H1 (cell line): Measurements from ENCODE around the gene CD28. TPM values are rescaled to one million over a fixed set of nuclear protein-coding genes. Genes with fewer than 3 reads are reported as not detected.

Experiments used
- CTCF ChIA-PET: fragments of 300-600 bp; sonication (Branson Sonifier 250); formaldehyde crosslinking; loops from one replicate; lab custom pipeline; 2021; ENCODE audit not compliant: partially characterized antibody; lab: Charles Lee
- POLR2A ChIA-PET: fragments of 300-600 bp; sonication (Branson Sonifier 250); formaldehyde crosslinking; loops from one replicate; lab custom pipeline; 2021; ENCODE audit warnings: inconsistent platforms; ENCODE audit not compliant: partially characterized antibody; lab: Charles Lee
- DNase-seq, 2 experiments: peaks; one replicate each; pipeline versions ENCODE4 v3.0.0 to v3.0.0-alpha.2; 2010 to 2022; ENCODE audit warnings: low spot score in 2 of 2, low read depth in 1 of 2, mixed read lengths in 1 of 2
- FAIRE-seq: peaks from 2 replicates; lab custom pipeline; 2011; peaks lifted over from hg19 to GRCh38; lab: Jason Lieb, UNC
- H2AFZ ChIP-seq: 2 replicates; pipeline ENCODE4 v1.8.1; 2012; ENCODE audit warnings: low read length, inconsistent platforms
- H2AK5ac ChIP-seq: 2 replicates; pipeline ENCODE4 v1.6.1; 2013; ENCODE audit warnings: low read depth, low read length
- H2BK120ac ChIP-seq: replicated peaks from 2 replicates; pipeline ENCODE3; 2013; ENCODE audit warnings: low read depth, low read length, inconsistent platforms
- H2BK12ac ChIP-seq: 2 replicates; pipeline ENCODE4 v1.6.1; 2013; ENCODE audit warnings: low read depth, low read length
- H2BK15ac ChIP-seq: 2 replicates; pipeline ENCODE4 v1.6.1; 2013; ENCODE audit warnings: low read length
- H2BK20ac ChIP-seq: 2 replicates; pipeline ENCODE4 v1.6.1; 2013; ENCODE audit warnings: low read length
- H2BK5ac ChIP-seq: 2 replicates; pipeline ENCODE4 v1.6.1; 2013; ENCODE audit warnings: low read depth, low read length
- H3K14ac ChIP-seq: 2 replicates; pipeline ENCODE4 v1.6.1; 2013; ENCODE audit warnings: inconsistent platforms; ENCODE audit not compliant: insufficient read length
- H3K18ac ChIP-seq: 2 replicates; pipeline ENCODE4 v1.6.1; 2013; ENCODE audit warnings: low read length; ENCODE audit errors: extremely low read depth
- H3K23ac ChIP-seq: 2 replicates; pipeline ENCODE4 v1.6.1; 2013; ENCODE audit warnings: inconsistent platforms; ENCODE audit not compliant: insufficient read length
- H3K23me2 ChIP-seq: 2 replicates; pipeline ENCODE4 v1.6.1; 2013; ENCODE audit warnings: low read depth, low read length
- H3K27ac ChIP-seq: 2 replicates; pipeline ENCODE4 v1.6.1; 2011; ENCODE audit warnings: low read depth, low read length, inconsistent platforms
- H3K27me3 ChIP-seq, 4 experiments: replicated peaks in 1 of 4; 1 replicate in 1 of 4; 2 replicates in 3 of 4; pipeline versions ENCODE4 v1.6.1 to v1.8.1; 2011 to 2013; ENCODE audit warnings: low read length in 3 of 4, mild to moderate bottlenecking in 3 of 4, inconsistent platforms in 2 of 4, mixed read lengths in 2 of 4, moderate library complexity in 1 of 4; ENCODE audit not compliant: control insufficient read depth in 3 of 4, insufficient read depth in 3 of 4; ENCODE audit errors: extremely low read depth in 1 of 4
- H3K36me3 ChIP-seq, 4 experiments: 2 replicates each; pipeline versions ENCODE4 v1.6.1 to v1.8.1; 2011 to 2013; ENCODE audit warnings: mild to moderate bottlenecking in 4 of 4, low read length in 3 of 4, moderate library complexity in 2 of 4, control low read depth in 1 of 4, inconsistent platforms in 1 of 4; ENCODE audit not compliant: insufficient read depth in 4 of 4, control insufficient read depth in 2 of 4
- H3K4ac ChIP-seq: replicated peaks from 2 replicates; pipeline ENCODE3; 2013; ENCODE audit warnings: low read length, low read depth, mixed read lengths, inconsistent platforms; ENCODE audit not compliant: insufficient read length
- H3K4me1 ChIP-seq, 4 experiments: replicated peaks in 1 of 4; 1 replicate in 1 of 4; 2 replicates in 3 of 4; pipeline versions ENCODE4 v1.6.1 to v1.8.1; 2011 to 2013; ENCODE audit warnings: low read length in 3 of 4, inconsistent platforms in 2 of 4, mixed read lengths in 1 of 4; ENCODE audit not compliant: insufficient read depth in 4 of 4, control insufficient read depth in 3 of 4
- H3K4me2 ChIP-seq, 2 experiments: 2 replicates each; pipeline versions ENCODE4 v1.6.1 to v1.8.1; 2011 to 2013; ENCODE audit warnings: low read depth in 2 of 2, low read length in 2 of 2, control low read depth in 1 of 2, inconsistent platforms in 1 of 2, mild to moderate bottlenecking in 1 of 2; ENCODE audit not compliant: insufficient read depth in 1 of 2
- H3K4me3 ChIP-seq, 4 experiments: fragments of 200-600, 300-600 bp in 1 of 4; sonication (generic), shearing (Covaris generic), sonication (Bioruptor Twin) in 1 of 4; 2 replicates each; pipeline versions ENCODE4 v1.5.1 to v1.8.1; 2011 to 2016; ENCODE audit warnings: low read length in 4 of 4, low read depth in 3 of 4, control low read depth in 2 of 4, inconsistent platforms in 2 of 4, mild to moderate bottlenecking in 2 of 4, mixed read lengths in 1 of 4, moderate library complexity in 1 of 4; ENCODE audit not compliant: insufficient read depth in 2 of 4; ENCODE audit errors: extremely low read depth in 1 of 4
- H3K56ac ChIP-seq: replicated peaks from 2 replicates; pipeline ENCODE3; 2013; ENCODE audit warnings: low read depth, mild to moderate bottlenecking, mixed read lengths, low read length, inconsistent platforms; ENCODE audit not compliant: insufficient read length
- H3K79me1 ChIP-seq: 2 replicates; pipeline ENCODE4 v1.6.1; 2013; ENCODE audit warnings: low read depth, low read length, control low read depth
- H3K79me2 ChIP-seq, 2 experiments: 2 replicates each; pipeline versions ENCODE4 v1.6.1 to v1.8.1; 2012 to 2013; ENCODE audit warnings: low read length in 2 of 2, mild to moderate bottlenecking in 2 of 2, inconsistent platforms in 1 of 2; ENCODE audit not compliant: insufficient read depth in 2 of 2, control insufficient read depth in 1 of 2
- H3K9ac ChIP-seq, 4 experiments: replicated peaks in 1 of 4; 1 replicate in 1 of 4; 2 replicates in 3 of 4; pipeline versions ENCODE4 v1.6.1 to v1.8.1; 2011 to 2013; ENCODE audit warnings: low read depth in 3 of 4, low read length in 3 of 4, control low read depth in 2 of 4, mild to moderate bottlenecking in 2 of 4, moderate library complexity in 2 of 4, inconsistent platforms in 1 of 4; ENCODE audit errors: extremely low read depth in 1 of 4
- H3K9me3 ChIP-seq, 2 experiments: 2 replicates each; pipeline versions ENCODE4 v1.6.1 to v1.8.1; 2012 to 2013; ENCODE audit warnings: mild to moderate bottlenecking in 2 of 2, moderate library complexity in 2 of 2, control low read depth in 1 of 2, inconsistent platforms in 1 of 2, low read depth in 1 of 2, low read length in 1 of 2, mixed read lengths in 1 of 2; ENCODE audit not compliant: insufficient read depth in 2 of 2
- H4K20me1 ChIP-seq, 2 experiments: replicated peaks in 1 of 2; 2 replicates each; pipeline versions ENCODE3 to v1.8.1; 2011 to 2013; ENCODE audit warnings: inconsistent platforms in 2 of 2, low read length in 2 of 2, mild to moderate bottlenecking in 1 of 2; ENCODE audit not compliant: insufficient read depth in 2 of 2, control insufficient read depth in 1 of 2
- H4K5ac ChIP-seq: 2 replicates; pipeline ENCODE4 v1.6.1; 2013; ENCODE audit warnings: low read length, low read depth, mixed read lengths, inconsistent platforms; ENCODE audit not compliant: insufficient read length
- H4K8ac ChIP-seq: 2 replicates; pipeline ENCODE4 v1.8.0; 2013; ENCODE audit warnings: mild to moderate bottlenecking, moderate library complexity, low read length, inconsistent platforms; ENCODE audit not compliant: insufficient read depth; ENCODE audit errors: extremely low read depth
- H4K91ac ChIP-seq: replicated peaks from 2 replicates; pipeline ENCODE3; 2013; ENCODE audit warnings: low read length, mixed read lengths, inconsistent platforms; ENCODE audit not compliant: insufficient read length
- ATF2 ChIP-seq: IDR thresholded peaks from 2 replicates; pipeline ENCODE4 v1.6.1; 2012; ENCODE audit warnings: low read length, inconsistent platforms
- CBX8 ChIP-seq: fragments of 300-800, 300-1000 bp; sonication (generic); IDR thresholded peaks from 2 replicates; pipeline ENCODE4 v1.7.1; 2016; ENCODE audit warnings: low read depth, low read length, borderline replicate concordance
- CEBPB ChIP-seq: IDR thresholded peaks from 2 replicates; pipeline ENCODE4 v1.6.1; 2012; ENCODE audit warnings: low read depth, low read length
- CHD1 ChIP-seq: IDR thresholded peaks from 2 replicates; pipeline ENCODE4 v1.6.1; 2012; ENCODE audit warnings: low read depth, low read length, improper control_type of control experiment
- CTBP2 ChIP-seq: IDR thresholded peaks from 2 replicates; pipeline ENCODE4 v1.7.0; 2011; ENCODE audit warnings: borderline replicate concordance, mild to moderate bottlenecking, moderate library complexity, mixed read lengths, low read length; ENCODE audit not compliant: insufficient read depth, insufficient read length
- MAFK ChIP-seq: IDR thresholded peaks from 2 replicates; pipeline ENCODE4 v1.6.1; 2012; ENCODE audit warnings: low read depth, mild to moderate bottlenecking, improper control_type of control experiment, low read length
- PHF8 ChIP-seq: fragments of 200-600 bp; sonication (generic); conservative IDR thresholded peaks from 2 replicates; pipeline ENCODE4 v1.7.1; 2012; ENCODE audit warnings: low read depth, mild to moderate bottlenecking, inconsistent platforms, low read length, moderate library complexity
- RNF2 ChIP-seq: fragments of 200-900, 300-1000 bp; sonication (generic); IDR thresholded peaks from 2 replicates; pipeline ENCODE4 v1.7.1; 2016; ENCODE audit warnings: borderline replicate concordance, low read depth, mild to moderate bottlenecking, antibody characterized with exemption, low read length; ENCODE audit not compliant: poor library complexity, severe bottlenecking; ENCODE audit errors: missing control alignments
- SP2 ChIP-seq: IDR thresholded peaks from 2 replicates; pipeline ENCODE4 v1.6.1; 2012; ENCODE audit warnings: mild to moderate bottlenecking, low read length, inconsistent platforms
- TCF12 ChIP-seq: IDR thresholded peaks from 2 replicates; pipeline ENCODE4 v1.6.1; 2011; ENCODE audit warnings: low read depth, mild to moderate bottlenecking, low read length
- TEAD4 ChIP-seq: IDR thresholded peaks from 2 replicates; pipeline ENCODE4 v1.6.1; 2012; ENCODE audit warnings: low read depth, low read length, inconsistent platforms, mixed read lengths
- WGBS, 2 experiments: shearing (Covaris generic) in 1 of 2; methylation state at CpG; one replicate each; pipeline versions ENCODE4 v1.1.6 to v1.1.7; 2013 to 2015; ENCODE audit warnings: low lambda C conversion rate in 2 of 2, mixed read lengths in 2 of 2, inconsistent platforms in 1 of 2, low coverage in 1 of 2, missing lambda C conversion rate in 1 of 2; ENCODE audit not compliant: insufficient replicate concordance in 2 of 2, insufficient coverage in 1 of 2, insufficient read length in 1 of 2; ENCODE audit errors: extremely low coverage in 1 of 2, missing lambda C conversion rate in 1 of 2; 5-methylcytosine and 5-hydroxymethylcytosine counted together
- polyA plus RNA-seq, 7 experiments: library from polyadenylated mRNA; depleted of rRNA in 3 of 7; stranded (reverse) in 5 of 7; unstranded in 2 of 7; fragments of >200 nt in 5 of 7; fragments of 200-250 nt in 2 of 7; gene quantifications; 1 replicate in 5 of 7; 2 replicates in 1 of 7; 4 replicates in 1 of 7; pipeline versions ENCODE4 v1.2.1 to v1.2.3, GENCODE V29; 2011 to 2013; ENCODE audit warnings: missing spikeins in 2 of 7, mixed read lengths in 2 of 7
- total RNA-seq: library from RNA; stranded (reverse); fragmentation: NEBNext Ultra II Directional; extraction: Animal tissue kit (Norgen Biotek cat#: 25700); gene quantifications from 2 replicates; pipeline ENCODE4 v1.2.1, GENCODE V29; 2021
- TF ChIP-seq, protein P1 (sequence below): IDR thresholded peaks from 2 replicates; pipeline ENCODE4 v1.6.1; 2012; ENCODE audit warnings: inconsistent platforms

Gene CD28
- total and polyA plus RNA-seq, 2 of the 8 experiments (the other 6 are each of a cell fraction or from before 2014, with no cell fraction given): not detected

- FAIRE-seq (no peak), DNase-seq (no peak)
- Histone ChIP-seq H3K27me3 (no peaks in the 10 kb centered on the region), H3K14ac (no peak overlapping the region), H2BK12ac (no peak overlapping the region), H3K27ac (no peak overlapping the region), H3K4me1 (no peaks in the 10 kb centered on the region), H4K8ac (no peak overlapping the region), H3K23ac (no peak overlapping the region), H2BK120ac (no peak overlapping the region), H4K20me1 (no peaks in the 10 kb centered on the region), H3K4me3 (no peak overlapping the region), H4K91ac (no peak overlapping the region), H3K23me2 (no peaks in the 10 kb centered on the region; the same call in 1 of the 2 replicates), H3K9me3 (no peaks in the 10 kb centered on the region), H3K4ac (no peak overlapping the region), H2AFZ (no peak overlapping the region), H3K56ac (no peak overlapping the region), H3K9ac (no peak overlapping the region), H2AK5ac (no peak overlapping the region), H3K4me2 (no peak overlapping the region), H3K18ac (no peak overlapping the region), H2BK15ac (no peak overlapping the region), H3K79me2 (no peaks in the 10 kb centered on the region), H2BK20ac (no peak overlapping the region), H3K36me3 (no peaks in the 10 kb centered on the region), H3K79me1 (no peaks in the 10 kb centered on the region), H2BK5ac (no peak overlapping the region), H4K5ac (no peak overlapping the region)
- WGBS, 2 experiments: 94 to 100% methylated on average over 1 to 3 of the region's 3 CpGs
- POLR2A ChIA-PET: no interaction called here
- CTCF ChIA-PET: no interaction called here
- no peak for TF ChIP-seq ATF2
- TF ChIP-seq CTBP2: no peak
- TF ChIP-seq CEBPB: no peak
- TF ChIP-seq SP2: no peak
- no peak for TF ChIP-seq RNF2
- TF ChIP-seq MAFK: no peak
- TF ChIP-seq TCF12: no peak
- TF ChIP-seq, protein P1, sequence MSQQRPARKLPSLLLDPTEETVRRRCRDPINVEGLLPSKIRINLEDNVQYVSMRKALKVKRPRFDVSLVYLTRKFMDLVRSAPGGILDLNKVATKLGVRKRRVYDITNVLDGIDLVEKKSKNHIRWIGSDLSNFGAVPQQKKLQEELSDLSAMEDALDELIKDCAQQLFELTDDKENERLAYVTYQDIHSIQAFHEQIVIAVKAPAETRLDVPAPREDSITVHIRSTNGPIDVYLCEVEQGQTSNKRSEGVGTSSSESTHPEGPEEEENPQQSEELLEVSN: no peak
- no peak for TF ChIP-seq TEAD4
- no peak for TF ChIP-seq CHD1
- TF ChIP-seq CBX8: no peak
- no peak for TF ChIP-seq PHF8
Observed at GRCh38 chr2:203675086-203675485, 31.4 kb upstream of the CD28 start.
